Psoas muscle (tissue), 8 donors: ENCODE measurements around the gene SH3TC1. TPM values are rescaled to one million over a fixed set of nuclear protein-coding genes. Genes with fewer than 3 reads are reported as not detected.

ENCODE experiments used
- ATAC-seq, 4 donors: fragments of 200-7000 bp; cut with Tn5 transposase; one replicate each; pipeline ENCODE4 v1.9.1; 2020; ENCODE audit warnings: moderate library complexity in 3 of 4, mild to moderate bottlenecking in 2 of 4
- DNase-seq, 2 donors: peaks; one replicate each; pipeline ENCODE4 v3.0.0-alpha.2; 2020
- H3K27ac ChIP-seq: fragments of 200-600 bp; one replicate; pipeline ENCODE4 v1.8.0; 2022
- H3K27me3 ChIP-seq, 3 donors: fragments of 200-600 bp in 1 of 3; one replicate each; pipeline versions ENCODE4 v1.6.1 to v1.8.0; 2013 to 2022; ENCODE audit warnings: low read length in 2 of 3, mild to moderate bottlenecking in 2 of 3, moderate library complexity in 1 of 3; ENCODE audit not compliant: insufficient read depth in 3 of 3
- H3K36me3 ChIP-seq, 2 donors: fragments of 200-600 bp in 1 of 2; one replicate each; pipeline versions ENCODE4 v1.6.1 to v1.8.0; 2013 to 2022; ENCODE audit warnings: low read depth in 1 of 2, mild to moderate bottlenecking in 1 of 2, moderate library complexity in 1 of 2; ENCODE audit not compliant: insufficient read depth in 1 of 2
- H3K4me1 ChIP-seq: fragments of 200-600 bp; one replicate; pipeline ENCODE4 v1.8.0; 2022
- H3K4me3 ChIP-seq: fragments of 200-600 bp; one replicate; pipeline ENCODE4 v1.8.0; 2022; ENCODE audit warnings: mild to moderate bottlenecking
- H3K9me3 ChIP-seq: fragments of 200-600 bp; one replicate; pipeline ENCODE4 v1.8.0; 2022
- CTCF ChIP-seq: fragments of 200-600 bp; IDR thresholded peaks from one replicate; pipeline ENCODE4 v1.8.0; 2022; ENCODE audit warnings: antibody characterized with exemption
- WGBS, 3 donors: extraction: QIAGEN DNeasy Blood & Tissue Kit; methylation state at CpG; one replicate each; pipeline versions ENCODE4 v1.1.6 to v1.1.7; 2013; 5-methylcytosine and 5-hydroxymethylcytosine counted together
- intact Hi-C, 2 donors: fragments of 100-400 bp; cut with DNase I; formaldehyde crosslinking; loops; one replicate each; pipeline versions ENCODE4 v1.11.0 to v1.14.2; 2022
- polyA plus RNA-seq, 3 donors: library from polyadenylated mRNA; stranded (reverse); fragments of 200-250 nt; gene quantifications; one replicate each; pipeline ENCODE4 v1.2.3, GENCODE V29; 2013
- total RNA-seq, 4 donors: library from RNA; stranded (reverse); fragmentation: NEBNext Ultra II Directional in 2 of 4; extraction: Animal tissue kit (Norgen Biotek cat#: 25700) in 2 of 4; gene quantifications; one replicate each; pipeline versions ENCODE4 v1.2.1 to v1.2.4, GENCODE V29; 2021 to 2023
- donor health status: healthy with polysubstance abuse.
- donor health status: DM: no; HTN: no; CAD: no; lungs with moderate emphysema.
- donor health status: Bipolar disorder and iron deficiency.
- donor health status: healthy.
- donor health status: DM: yes; HTN: yes; CAD: no.
- donor health status: DM: no; HTN: no; CAD: no.
- donor health status: DM: no; HTN: no; CAD: no.
- donor health status: DM: yes; HTN: yes; CAD: no.

Gene SH3TC1
- total and polyA plus RNA-seq, 7 donors: 1.9 to 7.9 (median 4.7) TPM

GRCh38 chr4:8251110-8251883, 52.2 kb downstream of the SH3TC1 start:
- no peaks in the 10 kb centered on the region for H3K4me1 ChIP-seq
- WGBS, 3 donors: 82 to 85% (median 85%) methylated on average over 24 of the region's 24 CpGs
- H3K9me3 ChIP-seq: no peaks in the 10 kb centered on the region
- H3K27me3 ChIP-seq: no peaks in the 10 kb centered on the region
- no peak overlapping the region for H3K27ac ChIP-seq
- DNase-seq (peak in 1 of 2 donors; percentile 7), ATAC-seq (no peak)
- no peaks in the 10 kb centered on the region for H3K36me3 ChIP-seq
- no peak overlapping the region for H3K4me3 ChIP-seq
- intact Hi-C loops: no loop called here
- no peak for TF ChIP-seq CTCF

GRCh38 chr4:8252301-8253173, 53.4 kb downstream of the SH3TC1 start:
- ATAC-seq: no peak
- WGBS, 3 donors: 90 to 92% (median 91%) methylated on average over 22 to 23 of the region's 23 CpGs

DNA sequence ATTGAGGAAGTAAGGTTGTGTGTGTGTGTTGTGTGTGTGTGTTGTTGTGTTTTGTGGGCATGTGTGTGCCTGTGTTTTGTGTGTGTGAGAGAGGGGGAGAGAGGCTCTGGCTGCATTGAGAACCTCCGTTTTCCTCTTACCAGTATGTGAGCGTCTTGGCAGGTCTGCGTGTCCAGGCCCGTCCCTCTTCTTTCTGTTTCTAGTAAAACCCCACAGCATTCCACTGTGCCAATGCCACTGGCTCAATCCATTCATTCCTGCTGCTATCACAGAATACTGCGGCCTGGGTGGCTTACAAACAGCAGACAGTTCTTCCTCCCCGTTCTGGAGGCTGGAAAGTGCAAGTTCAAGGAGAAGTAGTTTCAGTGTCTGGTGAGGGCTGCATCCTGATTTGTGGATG, 55.0 kb downstream of the SH3TC1 start:
- Histone ChIP-seq H3K9me3 (no peaks in the 10 kb centered on the region), H3K4me3 (no peak overlapping the region), H3K27me3 (no peaks in the 10 kb centered on the region), H3K4me1 (no peaks in the 10 kb centered on the region), H3K36me3 (no peaks in the 10 kb centered on the region), H3K27ac (no peak overlapping the region)
- intact Hi-C loops: no loop called here
- DNase-seq (no peak), ATAC-seq (no peak)
- no peak for TF ChIP-seq CTCF
- 80 to 82% (median 81%) methylated on average over 6 of the region's 6 CpGs for WGBS, 3 donors

More at GRCh38 chr4:8252301-8253173, 53.4 kb downstream of the SH3TC1 start:
- no peaks in the 10 kb centered on the region for H3K27me3 ChIP-seq
- no peak overlapping the region for H3K27ac ChIP-seq
- H3K36me3 ChIP-seq: no peaks in the 10 kb centered on the region
- no peak for TF ChIP-seq CTCF
- no peaks in the 10 kb centered on the region for H3K4me1 ChIP-seq
- DNase-seq: peak in 1 of 2 donors; percentile 4
- no peak overlapping the region for H3K4me3 ChIP-seq
- intact Hi-C loops: no loop called here
- H3K9me3 ChIP-seq: no peaks in the 10 kb centered on the region

GRCh38 chr4:8255698-8256441, 56.8 kb downstream of the SH3TC1 start:
- WGBS, 3 donors: 36 to 40% (median 36%) methylated on average over 14 of the region's 14 CpGs
- H3K27ac ChIP-seq: no peak overlapping the region
- no peak overlapping the region for H3K4me3 ChIP-seq
- H3K36me3 ChIP-seq: no peaks in the 10 kb centered on the region
- H3K27me3 ChIP-seq: no peaks in the 10 kb centered on the region
- DNase-seq (peak; percentile 74 to 87), ATAC-seq (peak; percentile 62 to 82 (median 66))
- H3K9me3 ChIP-seq: no peaks in the 10 kb centered on the region
- TF ChIP-seq CTCF: no peak
- H3K4me1 ChIP-seq: no peaks in the 10 kb centered on the region
- intact Hi-C loops: no loop called here
